Spleen (tissue), 11 donors: Measurements from ENCODE around the gene CTDSPL. TPM values are rescaled to one million over a fixed set of nuclear protein-coding genes. Genes with fewer than 3 reads are reported as not detected.

Source experiments
- DNase-seq: peaks from one replicate; pipeline ENCODE4 v3.0.0-alpha.2; 2020
- H3K27ac ChIP-seq, 8 donors: fragments of 200-600 bp; sonication (generic) in 7 of 8; 1 replicate in 4 of 8; 2 replicates in 4 of 8; pipeline versions ENCODE4 v1.5.0 to v1.8.0; 2016 to 2021; ENCODE audit warnings: inconsistent platforms in 4 of 8, mild to moderate bottlenecking in 4 of 8, moderate library complexity in 1 of 8
- H3K27me3 ChIP-seq, 7 donors: fragments of 200-600 bp; sonication (generic) in 6 of 7; replicated peaks in 1 of 7; 1 replicate in 4 of 7; 2 replicates in 3 of 7; pipeline versions ENCODE4 v1.5.0 to v1.8.0; 2016 to 2021; ENCODE audit warnings: inconsistent platforms in 3 of 7, mild to moderate bottlenecking in 1 of 7
- H3K36me3 ChIP-seq, 6 donors: fragments of 200-600 bp; sonication (generic) in 5 of 6; 1 replicate in 4 of 6; 2 replicates in 2 of 6; pipeline versions ENCODE4 v1.5.0 to v1.8.0; 2016 to 2021; ENCODE audit warnings: inconsistent platforms in 2 of 6
- H3K4me1 ChIP-seq, 6 donors: fragments of 200-600 bp; sonication (generic) in 5 of 6; 1 replicate in 3 of 6; 2 replicates in 3 of 6; pipeline versions ENCODE4 v1.5.0 to v1.8.0; 2016 to 2021; ENCODE audit warnings: inconsistent platforms in 3 of 6
- H3K4me3 ChIP-seq, 8 donors: fragments of 200-600 bp; sonication (generic) in 7 of 8; 1 replicate in 4 of 8; 2 replicates in 4 of 8; pipeline versions ENCODE4 v1.5.0 to v1.8.0; 2016 to 2021; ENCODE audit warnings: inconsistent platforms in 4 of 8, mild to moderate bottlenecking in 4 of 8, moderate library complexity in 2 of 8
- H3K9me3 ChIP-seq, 8 donors: fragments of 200-600 bp; sonication (generic) in 7 of 8; 1 replicate in 4 of 8; 2 replicates in 4 of 8; pipeline versions ENCODE4 v1.5.0 to v1.8.0; 2016 to 2021; ENCODE audit warnings: inconsistent platforms in 4 of 8
- CTCF ChIP-seq, 11 experiments: fragments of 200-600 bp in 7 of 11; fragments of 450-650 bp in 4 of 11; sonication (generic) in 4 of 11; IDR thresholded peaks in 8 of 11; conservative IDR thresholded peaks in 3 of 11; 1 replicate in 7 of 11; 2 replicates in 4 of 11; pipeline versions ENCODE4 v1.4.0 to v1.8.0; 2016 to 2021; ENCODE audit warnings: antibody characterized with exemption in 11 of 11, inconsistent platforms in 4 of 11, mild to moderate bottlenecking in 1 of 11
- POLR2A ChIP-seq, 3 donors: fragments of 450-650 bp; IDR thresholded peaks; one replicate each; pipeline ENCODE4 v1.5.1; 2017; ENCODE audit warnings: antibody characterized with exemption in 3 of 3, mild to moderate bottlenecking in 1 of 3
- POLR2AphosphoS5 ChIP-seq, 3 donors: sonication (generic); formaldehyde crosslinking; IDR thresholded peaks; one replicate each; pipeline ENCODE4 v1.5.1; 2017; ENCODE audit warnings: antibody characterized with exemption in 3 of 3
- WGBS, 5 donors: extraction: QIAGEN DNeasy Blood & Tissue Kit in 3 of 5; methylation state at CpG; one replicate each; pipeline versions ENCODE4 v1.1.5 to v1.1.7; 2013 to 2018; 5-methylcytosine and 5-hydroxymethylcytosine counted together
- intact Hi-C: fragments of 100-400 bp; cut with DNase I; formaldehyde crosslinking; loops from one replicate; pipeline ENCODE4 v1.15.0; 2023; ENCODE audit warnings: low total_unique reads
- polyA plus RNA-seq, 3 donors: library from polyadenylated mRNA; stranded (reverse); fragments of 200-250 nt; gene quantifications; one replicate each; pipeline ENCODE4 v1.2.1, GENCODE V29; 2013
- total RNA-seq, 7 donors: library from RNA; depleted of rRNA in 3 of 7; stranded (reverse); fragments of >200 nt in 3 of 7; fragmentation: NEBNext Ultra II Directional in 4 of 7; extraction: Animal tissue kit (Norgen Biotek cat#: 25700) in 4 of 7; gene quantifications; one replicate each; pipeline versions ENCODE4 v1.1.0 to v1.2.1, GENCODE V29; 2016 to 2021
- donor health status: healthy with polysubstance abuse.
- donor health status: DM: no; HTN: no; CAD: no; lungs with moderate emphysema.
- donor health status: DM: no; HTN: no; CAD: no.
- donor health status: Bipolar disorder and iron deficiency.
- donor health status: healthy.
- donor health status: DM: no; HTN: no; CAD: no.
- donor health status: DM: yes; HTN: yes; CAD: no.

CTDSPL gene
- total and polyA plus RNA-seq, 10 donors, result 3.9 to 46.0 (median 26.2) TPM

GRCh38 chr3:37920156-37920699, 58.5 kb downstream of the CTDSPL start:
- peaks cover 0 to 54% (median 8%) of the 10 kb centered on the region in 6 donors for H3K4me1 ChIP-seq

GRCh38 chr3:37921025-37921424, 59.3 kb downstream of the CTDSPL start:
- H3K27ac ChIP-seq, result no peak overlapping the region
- no peaks in the 10 kb centered on the region for H3K9me3 ChIP-seq
- intact Hi-C loops, result no loop called here
- DNase-seq, result no peak
- H3K27me3 ChIP-seq, result no peaks in the 10 kb centered on the region
- WGBS, 5 donors, result 63 to 80% (median 69%) methylated on average over 5 of the region's 5 CpGs
- TF ChIP-seq CTCF (IDR thresholded peaks at IDR 0.05 in 8 of 11, conservative IDR thresholded peaks at IDR 0.05 in 3 of 11) (no peak), POLR2AphosphoS5 (IDR thresholded peaks at IDR 0.05) (no peak), POLR2A (IDR thresholded peaks at IDR 0.05) (no peak)
- H3K4me3 ChIP-seq, result no peak overlapping the region
- peaks cover 0 to 57% (median 8%) of the 10 kb centered on the region in 6 donors for H3K4me1 ChIP-seq
- H3K36me3 ChIP-seq, result no peaks in the 10 kb centered on the region

More at GRCh38 chr3:37920156-37920699, 58.5 kb downstream of the CTDSPL start:
- Histone ChIP-seq H3K4me3 (no peak overlapping the region), H3K27me3 (no peaks in the 10 kb centered on the region), H3K36me3 (no peaks in the 10 kb centered on the region), H3K27ac (no peak overlapping the region), H3K9me3 (no peaks in the 10 kb centered on the region)
- intact Hi-C loops, result no loop called here
- TF ChIP-seq POLR2A (IDR thresholded peaks at IDR 0.05) (no peak), POLR2AphosphoS5 (IDR thresholded peaks at IDR 0.05) (no peak), CTCF (IDR thresholded peaks at IDR 0.05 in 8 of 11, conservative IDR thresholded peaks at IDR 0.05 in 3 of 11) (no peak)
- DNase-seq, result no peak
- 75 to 85% (median 81%) methylated on average over 4 of the region's 4 CpGs for WGBS, 5 donors

- no peak overlapping the region for H3K4me3 ChIP-seq
- H3K4me1 ChIP-seq, result peaks cover 0 to 57% (median 8%) of the 10 kb centered on the region in 6 donors
- intact Hi-C loops, result no loop called here
- no peaks in the 10 kb centered on the region for H3K27me3 ChIP-seq
- H3K27ac ChIP-seq, result peak overlapping the region in 6 of 8 donors; percentile 25 to 60 (median 40)
- no peak for TF ChIP-seq POLR2A (IDR thresholded peaks at IDR 0.05)
- TF ChIP-seq CTCF (IDR thresholded peaks at IDR 0.05 in 8 of 11, conservative IDR thresholded peaks at IDR 0.05 in 3 of 11), result no peak
- no peak for TF ChIP-seq POLR2AphosphoS5 (IDR thresholded peaks at IDR 0.05)
- no peaks in the 10 kb centered on the region for H3K9me3 ChIP-seq
- no peaks in the 10 kb centered on the region for H3K36me3 ChIP-seq
- DNase-seq, result no peak
- 30 to 56% (median 44%) methylated on average over 5 of the region's 5 CpGs for WGBS, 5 donors
These were observed 61.3 kb downstream of the CTDSPL start for GRCh38 chr3:37922721-37923568.

GRCh38 chr3:37923569-37924040, 61.9 kb downstream of the CTDSPL start:
- H3K36me3 ChIP-seq, result no peaks in the 10 kb centered on the region
- intact Hi-C loops, result no loop called here
- no peaks in the 10 kb centered on the region for H3K9me3 ChIP-seq
- TF ChIP-seq CTCF (IDR thresholded peaks at IDR 0.05 in 8 of 11, conservative IDR thresholded peaks at IDR 0.05 in 3 of 11) (no peak), POLR2A (IDR thresholded peaks at IDR 0.05) (no peak), POLR2AphosphoS5 (IDR thresholded peaks at IDR 0.05) (no peak)
- H3K4me3 ChIP-seq, result no peak overlapping the region
- no peak for DNase-seq
- peaks cover 0 to 57% (median 8%) of the 10 kb centered on the region in 6 donors for H3K4me1 ChIP-seq
- H3K27me3 ChIP-seq, result no peaks in the 10 kb centered on the region
- peak overlapping the region in 4 of 8 donors; percentile 6 to 45 (median 26) for H3K27ac ChIP-seq
- 69 to 86% (median 76%) methylated on average over 3 of the region's 3 CpGs for WGBS, 5 donors
